NOMO-1 treated with dmso at 0.1 percent for 144 hours (cell line): ENCODE data around the gene GANC.
"Not testable (repeated sequence)": the region's sequence is repeated elsewhere in the genome, so short reads cannot be mapped to it uniquely, and the experiment has no call there.

Source experiments
- DNase-seq: peaks from one replicate; lab custom pipeline; 2025; ENCODE audit not compliant: unreplicated experiment; lab: John Stamatoyannopoulos, UW

Gene GANC

DNA sequence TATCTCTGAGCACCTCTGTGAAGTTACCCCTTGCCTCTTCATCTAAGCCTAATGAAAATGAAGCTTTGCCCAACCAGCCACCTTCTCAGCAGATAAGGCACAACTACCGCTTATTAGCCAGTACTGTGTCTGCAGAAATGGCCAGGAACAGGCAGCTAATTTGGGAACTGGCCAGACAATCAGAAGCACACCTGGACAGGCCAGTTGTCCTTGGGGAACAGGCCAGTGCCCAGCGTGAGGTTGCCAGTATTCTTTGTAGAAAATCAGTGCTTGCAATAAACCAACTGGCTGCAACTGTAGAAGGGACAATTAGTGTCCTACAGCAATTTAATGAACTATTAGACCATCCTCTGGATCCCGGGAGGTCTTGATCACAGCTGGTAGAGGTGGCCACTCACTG is 10.7 kb downstream of the GANC start:
- no peak for DNase-seq

DNA sequence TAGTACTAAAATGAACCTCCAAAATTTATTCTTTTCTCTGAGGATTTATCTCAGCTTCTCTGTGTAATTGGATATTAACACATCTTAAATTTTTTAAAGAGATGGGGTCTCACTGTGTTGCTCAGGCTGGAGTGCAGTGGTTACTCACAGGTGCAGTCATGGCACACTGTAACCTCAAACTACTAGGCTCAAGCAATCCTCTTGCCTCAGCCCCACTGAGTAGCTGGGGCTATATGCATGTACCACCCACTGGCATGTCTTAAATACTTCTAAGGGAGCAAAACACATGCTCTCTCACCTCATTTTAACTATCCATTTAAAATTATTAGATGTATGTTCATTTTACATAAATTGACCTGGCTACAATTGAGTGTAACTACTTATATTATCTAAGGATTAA is 11.6 kb downstream of the GANC start:
- DNase-seq: no peak

DNA sequence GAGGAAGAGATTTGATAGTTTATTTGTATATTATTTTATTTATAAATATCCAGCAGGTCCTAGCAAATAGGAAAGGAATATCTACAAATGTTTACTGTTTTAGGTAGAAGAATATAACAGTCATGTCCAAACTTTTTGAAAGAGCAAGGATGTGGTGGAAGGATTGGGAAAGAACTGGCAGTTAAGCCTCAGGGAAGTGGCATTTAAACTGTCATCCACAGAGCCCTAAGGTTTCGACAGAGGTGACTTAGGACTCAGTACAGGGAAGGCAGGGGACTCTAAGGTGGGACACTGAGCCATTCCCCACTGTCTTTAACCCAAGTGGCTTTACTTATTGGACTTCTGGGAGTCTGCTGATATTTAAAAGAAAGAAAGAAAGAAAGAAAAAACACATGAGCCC is 12.0 kb downstream of the GANC start:
- peak; percentile 29 for DNase-seq

DNA sequence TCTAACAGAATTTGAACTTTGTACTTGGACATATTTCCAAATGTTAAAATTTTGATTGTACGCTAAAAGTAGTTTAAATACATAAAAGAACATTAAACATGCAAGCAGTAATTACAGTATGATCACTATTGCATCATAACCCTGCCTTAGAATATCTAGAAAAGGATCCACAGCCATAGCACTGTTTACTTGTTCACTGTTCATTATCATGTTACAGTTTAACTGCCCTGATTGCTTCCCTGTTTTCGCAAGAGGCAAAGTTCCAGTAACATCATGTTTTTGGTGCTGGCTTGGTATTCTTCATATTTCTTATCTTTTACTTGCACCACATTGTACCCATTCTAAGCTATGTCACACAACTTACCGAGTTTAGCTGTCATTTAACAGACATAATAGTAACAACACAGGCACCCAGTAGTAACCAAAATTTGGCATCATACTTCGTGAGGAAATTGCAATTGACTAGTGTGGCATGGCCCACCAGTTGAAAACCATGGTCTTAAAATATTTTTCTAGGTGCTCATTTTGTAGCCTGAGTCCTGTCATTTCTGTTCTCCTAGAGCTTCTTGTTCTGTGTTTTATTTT is 13.5 kb downstream of the GANC start:
- DNase-seq: peak; percentile 54

DNA sequence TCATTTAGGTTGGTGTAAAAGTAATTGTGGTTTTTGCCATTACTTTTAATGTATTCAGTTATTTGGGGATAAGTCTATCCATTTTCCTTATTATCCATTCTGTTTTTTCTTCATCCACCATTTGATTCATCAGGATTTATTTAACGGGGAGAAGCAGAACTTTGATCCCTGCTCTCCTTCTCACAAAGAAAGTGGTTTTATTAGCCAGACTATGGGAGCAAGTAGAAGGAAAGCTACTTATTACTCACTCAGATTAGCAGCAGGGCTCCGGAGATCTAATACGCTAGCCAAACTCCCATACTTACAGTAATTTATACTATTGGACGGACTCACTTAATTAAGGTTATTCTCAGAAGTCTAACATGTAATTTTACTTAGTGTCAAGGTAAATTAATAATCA is 14.9 kb downstream of the GANC start:
- DNase-seq: no peak

DNA sequence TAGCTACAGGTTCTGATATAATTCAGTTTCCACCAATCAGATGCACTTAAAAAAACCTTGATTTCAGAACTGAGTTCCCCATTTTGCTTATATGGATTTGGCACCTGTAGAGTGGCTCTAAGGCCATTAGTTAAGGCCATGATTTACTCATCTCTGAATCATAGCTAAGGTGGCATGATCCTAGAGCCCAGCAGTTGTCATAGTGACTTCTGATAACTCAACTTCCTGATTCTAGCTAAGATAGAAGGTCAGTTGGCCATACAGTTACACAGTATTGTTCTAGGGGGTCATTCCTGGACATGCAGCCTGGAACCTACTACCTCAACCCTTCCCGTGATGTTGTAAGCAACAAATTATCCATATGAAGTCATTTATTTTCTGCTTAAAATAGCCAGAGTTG is 16.2 kb downstream of the GANC start:
- DNase-seq: no peak

DNA sequence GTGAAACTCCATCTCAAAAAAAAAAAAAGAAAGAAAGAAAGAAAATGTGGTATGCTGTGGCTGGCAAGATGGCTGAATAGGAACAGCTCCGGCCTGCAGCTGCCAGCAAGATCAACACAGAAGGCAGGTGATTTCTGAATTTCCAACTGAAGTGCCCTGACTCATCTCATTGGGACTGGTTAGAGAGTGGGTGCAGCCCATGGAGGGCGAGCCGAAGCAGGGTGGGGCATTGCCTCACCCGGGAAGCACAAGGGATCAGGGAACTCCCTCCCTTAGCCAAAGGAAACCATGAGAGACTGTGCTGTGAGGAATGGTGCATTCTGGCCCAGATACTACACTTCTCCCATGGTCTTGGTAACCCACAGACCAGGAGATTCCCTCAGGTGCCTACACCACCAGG is 28.0 kb downstream of the GANC start:
- not testable (repeated sequence) for DNase-seq

DNA sequence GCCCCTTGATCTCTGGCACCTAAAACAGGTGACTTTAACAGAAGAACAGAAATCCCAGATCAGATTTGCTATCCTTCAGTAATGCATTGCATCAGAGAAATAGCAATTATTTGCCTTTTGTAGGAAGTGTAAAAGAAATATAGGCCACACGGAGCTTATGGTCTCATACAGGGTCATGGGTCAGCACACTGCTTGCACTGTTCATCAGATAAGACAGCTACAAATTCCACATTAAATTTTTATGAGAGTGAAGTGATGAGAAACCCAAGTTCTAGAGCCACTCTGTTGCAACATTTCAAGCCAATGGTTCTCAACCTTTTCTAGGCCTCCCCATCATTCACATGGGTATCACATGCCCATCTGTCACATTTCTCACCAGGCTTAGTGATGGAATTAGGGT is 33.7 kb downstream of the GANC start:
- no peak for DNase-seq

DNA sequence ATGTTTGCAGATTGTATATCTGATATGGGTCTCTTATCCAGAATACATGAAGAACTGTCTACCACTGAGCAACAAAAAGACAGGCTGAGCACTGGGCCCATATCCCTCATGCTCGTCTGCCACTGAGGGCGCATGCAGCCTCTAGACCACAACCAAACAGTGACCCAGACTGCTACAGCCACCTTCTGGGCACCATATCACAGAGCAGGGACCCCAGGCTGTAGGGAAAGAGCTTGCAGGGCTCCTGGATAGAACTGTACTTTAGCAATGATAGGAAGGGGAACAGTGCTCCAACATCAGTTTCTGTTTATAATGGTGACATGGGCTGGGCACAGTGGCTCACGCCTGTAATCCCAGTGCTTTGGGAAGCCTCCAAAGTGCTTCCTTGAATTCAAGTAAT is 40.5 kb downstream of the GANC start:
- no peak for DNase-seq

DNA sequence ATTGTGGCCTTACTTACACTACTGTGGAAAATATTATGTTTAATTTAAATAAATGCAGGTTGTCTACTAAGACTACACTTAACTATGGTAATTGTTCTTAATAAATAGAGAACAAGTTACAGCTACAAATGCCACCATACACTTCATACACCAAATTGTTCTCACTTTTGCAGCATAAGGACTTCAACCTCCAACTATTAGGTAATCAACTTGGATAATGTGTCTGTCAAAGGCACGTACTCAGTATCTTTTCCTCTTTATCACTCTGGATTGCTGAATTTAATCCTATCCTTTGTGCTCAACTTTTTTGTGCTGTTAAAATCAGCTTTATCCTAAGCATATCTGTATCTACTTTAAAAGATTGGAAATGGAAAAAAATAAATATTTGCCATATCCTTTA is 41.8 kb downstream of the GANC start:
- no peak for DNase-seq

DNA sequence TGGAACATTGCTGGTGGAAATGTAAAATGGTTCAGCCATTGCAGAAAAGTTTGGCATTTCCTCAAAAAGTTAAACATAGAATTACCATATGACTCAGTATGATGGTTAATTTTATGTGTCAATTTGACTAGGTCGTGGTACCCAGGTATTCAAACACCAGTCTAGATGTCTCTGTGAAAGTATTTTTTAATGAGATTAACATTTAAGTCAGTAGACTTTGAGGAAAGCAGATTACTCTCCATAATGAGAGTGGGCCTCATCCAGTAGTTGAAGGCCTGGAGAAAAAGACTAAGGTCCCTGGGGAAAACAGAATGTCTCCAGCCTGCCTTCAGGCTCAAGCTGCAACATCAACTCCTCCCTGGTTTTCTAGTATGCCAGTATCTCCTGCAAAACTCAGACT is 42.5 kb downstream of the GANC start:
- DNase-seq: no peak

DNA sequence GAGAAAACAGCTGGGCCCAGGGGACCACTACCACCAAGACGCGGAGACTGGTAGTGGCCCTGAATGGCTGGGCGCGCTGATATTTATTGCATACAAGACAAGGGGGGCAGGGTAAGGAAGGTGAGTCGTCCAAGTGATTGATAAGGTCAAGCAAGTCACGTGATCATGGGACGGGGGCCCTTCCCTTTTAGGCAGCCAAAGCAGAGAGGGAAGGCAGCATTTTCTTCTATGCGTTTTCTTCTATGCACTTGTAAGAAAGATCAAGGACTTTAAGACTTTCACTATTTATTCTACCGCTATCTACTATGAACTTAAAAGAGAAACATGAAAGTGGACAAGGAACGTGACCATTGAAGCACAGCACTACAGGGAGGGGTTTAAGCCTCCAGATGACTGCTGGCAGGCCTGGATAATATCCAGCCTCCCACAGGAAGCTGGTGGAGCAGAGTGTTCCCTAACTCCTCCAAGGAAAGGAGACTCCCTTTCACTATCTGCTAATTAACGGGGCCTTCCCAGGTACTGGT is 43.3 kb downstream of the GANC start:
- not testable (repeated sequence) for DNase-seq

DNA sequence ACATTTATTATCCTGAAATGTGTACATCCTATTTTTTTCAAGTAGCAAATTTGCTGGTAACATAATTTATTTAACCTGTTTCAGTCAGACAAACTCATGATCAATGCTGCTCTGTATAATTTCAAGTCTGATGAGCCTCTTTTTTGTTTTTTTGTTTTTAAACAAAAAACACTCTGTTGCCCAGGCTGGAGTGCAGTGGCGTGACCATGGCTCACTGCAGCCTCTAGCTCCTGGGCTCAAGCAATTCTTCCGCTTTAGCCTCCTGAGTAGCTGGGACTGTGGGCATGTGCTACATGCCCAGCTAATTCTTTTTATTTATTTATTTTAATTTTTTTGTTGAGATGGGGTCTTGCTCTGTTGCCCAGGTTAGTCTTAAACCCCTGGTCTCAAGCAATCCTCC is 46.2 kb downstream of the GANC start:
- DNase-seq: no peak

DNA sequence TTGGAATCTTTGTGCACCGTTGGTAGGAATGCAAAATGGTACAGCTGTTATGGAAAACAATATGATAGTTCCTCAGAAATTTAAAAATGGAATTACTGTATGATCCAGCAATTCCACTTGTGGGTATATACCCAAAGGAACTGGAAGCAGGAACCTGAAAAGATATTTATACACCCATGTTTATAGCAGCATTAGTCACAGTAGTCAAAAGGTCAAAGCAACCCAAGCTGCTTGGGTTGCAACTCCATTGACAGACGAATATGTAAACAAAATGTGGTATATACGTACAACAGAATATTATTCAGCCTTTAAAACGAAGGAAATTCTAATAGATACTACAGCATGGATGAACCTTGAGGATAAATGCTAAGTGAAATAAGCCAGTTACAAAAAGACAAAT is 51.3 kb downstream of the GANC start:
- DNase-seq: no peak

DNA sequence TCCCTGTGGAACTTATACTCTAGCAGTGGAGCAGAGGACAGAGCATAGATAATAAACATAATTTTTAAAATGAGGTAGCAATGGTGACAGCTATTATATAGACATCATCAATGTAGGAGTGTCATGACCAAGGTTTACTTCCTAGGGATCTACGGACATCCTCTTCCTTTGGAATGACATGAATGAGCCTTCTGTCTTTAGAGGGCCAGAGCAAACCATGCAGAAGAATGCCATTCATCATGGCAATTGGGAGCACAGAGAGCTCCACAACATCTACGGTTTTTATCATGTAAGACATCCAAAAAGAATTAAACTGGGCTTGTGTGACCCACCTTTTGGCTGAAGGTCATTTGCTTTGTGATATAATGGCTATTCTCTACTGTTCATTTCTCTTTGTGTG is 56.2 kb downstream of the GANC start:
- no peak for DNase-seq

DNA sequence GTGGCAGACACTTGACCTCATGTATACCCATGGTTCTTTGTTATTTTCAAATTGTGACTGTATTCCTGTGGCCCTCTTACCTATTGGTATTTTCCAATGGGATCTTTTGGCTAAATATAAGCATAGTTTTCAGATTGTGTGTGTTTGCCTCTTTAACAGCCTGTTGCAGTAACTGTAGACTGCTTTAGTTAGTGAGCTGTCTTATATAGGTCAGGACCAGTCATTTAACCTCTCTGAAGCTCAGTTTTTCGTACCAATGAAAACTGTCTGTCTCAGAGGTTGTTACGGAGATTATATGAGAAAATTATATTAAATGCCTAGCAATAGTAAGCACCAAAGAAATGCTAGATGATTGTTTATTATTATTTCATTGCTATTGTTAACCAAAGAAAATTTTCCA is 57.0 kb downstream of the GANC start:
- no peak for DNase-seq

DNA sequence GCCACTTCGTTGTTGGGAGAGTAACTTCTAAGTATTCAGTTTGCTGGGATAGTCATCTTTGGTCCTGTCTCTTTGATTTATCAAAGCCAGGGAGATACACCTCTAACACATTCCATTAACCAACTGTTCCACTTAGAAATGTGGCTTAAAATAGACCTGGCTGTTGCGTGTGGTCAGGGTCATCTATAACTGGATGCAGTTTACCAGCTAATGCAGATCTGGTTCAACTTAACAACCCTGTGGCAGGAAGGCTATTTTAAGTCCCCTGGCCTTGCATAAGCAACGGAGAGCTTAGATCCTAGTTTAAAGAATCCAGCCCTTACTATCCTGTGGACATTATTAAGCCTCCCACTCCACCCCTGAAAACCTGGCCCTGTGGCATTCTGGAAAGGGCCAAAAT is 58.2 kb downstream of the GANC start:
- DNase-seq: peak; percentile 77

DNA sequence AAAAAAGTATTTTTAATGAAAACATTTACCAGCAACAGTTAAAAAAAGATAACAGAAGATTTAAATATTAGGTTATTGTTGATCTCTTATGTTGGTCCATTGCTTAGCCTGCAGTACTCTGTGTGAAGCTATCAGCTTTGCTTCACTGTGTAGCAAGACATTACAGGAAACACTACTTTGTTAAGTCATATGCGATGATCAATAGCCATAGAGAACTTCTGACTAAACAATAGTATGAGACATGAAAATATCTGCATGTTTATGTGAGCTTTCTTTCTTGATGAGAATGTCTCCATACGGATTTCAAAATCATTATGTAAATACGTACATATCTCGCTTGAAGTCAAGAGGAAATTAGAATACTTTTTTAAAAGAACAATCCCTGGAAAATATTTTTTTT is 59.3 kb downstream of the GANC start:
- DNase-seq: no peak

DNA sequence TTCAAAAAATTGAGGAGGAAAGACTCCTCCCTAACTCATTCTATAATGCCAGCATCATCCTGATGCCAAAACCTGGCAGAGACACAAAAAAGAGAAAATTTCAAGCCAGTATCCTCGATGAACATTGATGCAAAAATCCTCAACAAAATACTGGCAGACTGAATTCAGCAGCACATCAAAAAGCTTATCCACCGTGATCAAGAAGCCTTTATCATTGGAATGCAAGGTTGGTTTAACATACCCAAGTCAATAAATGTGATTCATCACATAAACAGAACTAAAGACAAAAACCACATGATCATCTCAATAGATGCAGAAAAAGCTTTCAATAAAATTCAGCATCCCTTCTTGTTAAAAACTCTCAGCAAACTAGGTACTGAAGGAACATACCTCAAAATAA is 62.1 kb downstream of the GANC start:
- DNase-seq: no peak

DNA sequence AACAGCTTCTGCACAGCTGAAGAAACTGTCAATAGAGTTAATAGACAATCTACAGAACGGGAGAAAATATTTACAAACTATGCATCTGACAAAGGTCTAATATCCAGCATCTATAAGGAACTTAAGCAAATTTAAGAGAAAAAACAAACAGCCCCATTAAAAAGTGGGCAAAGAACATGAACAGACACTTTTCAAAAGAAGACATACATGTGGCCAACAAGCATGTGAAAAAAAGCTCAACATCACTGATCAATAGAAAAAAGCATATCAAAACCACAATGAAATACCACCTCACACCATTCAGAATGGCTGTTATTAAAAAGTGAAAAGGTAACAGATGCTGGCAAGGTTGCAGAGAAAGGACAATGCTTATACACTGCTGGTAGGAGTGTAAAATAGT is 63.6 kb downstream of the GANC start:
- not testable (repeated sequence) for DNase-seq

DNA sequence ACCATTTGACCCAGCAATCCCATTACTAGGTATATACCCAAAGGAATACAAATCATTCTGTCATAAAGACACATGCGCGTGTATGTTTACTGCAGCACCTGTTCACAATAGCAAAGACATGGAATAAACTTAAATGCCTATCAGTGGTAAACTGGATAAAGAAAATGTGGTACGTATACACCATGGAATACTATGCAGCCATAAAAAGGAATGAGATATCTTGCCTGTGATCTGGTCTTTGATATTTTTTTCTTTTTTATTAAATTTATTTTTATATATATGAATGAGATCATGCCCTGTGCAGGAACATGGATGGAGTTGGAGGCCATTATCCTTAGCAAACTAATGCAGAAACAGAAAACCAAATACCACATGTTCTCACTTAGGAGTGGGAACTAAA is 64.1 kb downstream of the GANC start:
- DNase-seq: not testable (repeated sequence)

DNA sequence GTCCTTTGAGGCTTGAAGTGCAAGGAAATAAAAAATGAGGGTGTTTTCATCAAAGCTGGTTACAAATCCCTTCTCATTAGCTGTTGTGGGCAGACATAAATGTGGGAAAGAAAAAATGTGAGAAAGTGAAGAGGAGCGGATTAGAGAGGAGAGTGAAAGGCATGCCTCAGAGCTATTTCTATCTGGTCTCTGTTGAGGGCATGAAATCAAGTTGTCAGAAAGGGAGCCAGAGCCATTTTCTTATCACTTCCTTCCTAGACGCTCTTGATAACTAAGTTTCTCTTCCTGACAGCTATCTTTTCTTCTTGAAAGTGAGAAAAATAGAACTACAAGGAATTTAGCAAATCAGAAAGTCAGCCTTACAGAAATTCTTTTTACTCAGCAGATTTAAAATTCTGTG is 65.5 kb downstream of the GANC start:
- DNase-seq: no peak

DNA sequence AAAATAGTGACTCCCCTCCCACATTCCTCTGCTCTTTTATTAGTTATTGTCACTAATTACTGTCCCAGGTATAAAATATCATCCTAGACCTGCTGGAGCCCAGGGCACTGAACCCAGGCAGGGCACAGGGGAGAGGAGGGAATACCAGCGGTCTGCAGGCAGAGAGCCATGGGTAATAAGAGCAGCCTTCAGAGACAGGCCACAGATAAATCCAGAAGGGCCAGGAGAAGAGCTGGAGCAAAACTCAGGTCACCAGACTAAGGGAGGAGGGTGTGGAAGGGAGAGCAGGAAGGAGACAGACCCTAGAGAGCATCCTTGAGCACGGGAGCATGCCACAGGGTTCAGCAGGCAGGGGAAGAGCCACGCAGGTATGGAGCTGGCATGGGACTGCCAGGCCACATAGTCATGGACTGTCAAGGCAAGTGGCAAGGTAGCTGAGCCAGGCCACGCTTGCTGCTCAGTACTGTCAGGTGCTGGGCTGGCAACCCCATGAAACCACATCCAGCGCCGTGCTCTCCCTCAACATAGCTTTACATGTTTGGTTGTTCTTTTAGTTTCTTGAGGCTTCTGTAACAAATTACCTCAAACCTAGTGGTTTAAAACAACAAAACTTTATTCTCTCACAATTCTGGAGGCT is 70.7 kb downstream of the GANC start:
- DNase-seq: no peak
